G401.6 (cell line): ENCODE measurements around the gene BMPR1A.
"Not testable (repeated sequence)": the region's sequence is repeated elsewhere in the genome, so short reads cannot be mapped to it uniquely, and the experiment has no call there.

ENCODE experiments used
- FAIRE-seq: peaks from 2 replicates; lab custom pipeline; 2012; peaks lifted over from hg19 to GRCh38; lab: Jason Lieb, UNC

The BMPR1A gene

DNA sequence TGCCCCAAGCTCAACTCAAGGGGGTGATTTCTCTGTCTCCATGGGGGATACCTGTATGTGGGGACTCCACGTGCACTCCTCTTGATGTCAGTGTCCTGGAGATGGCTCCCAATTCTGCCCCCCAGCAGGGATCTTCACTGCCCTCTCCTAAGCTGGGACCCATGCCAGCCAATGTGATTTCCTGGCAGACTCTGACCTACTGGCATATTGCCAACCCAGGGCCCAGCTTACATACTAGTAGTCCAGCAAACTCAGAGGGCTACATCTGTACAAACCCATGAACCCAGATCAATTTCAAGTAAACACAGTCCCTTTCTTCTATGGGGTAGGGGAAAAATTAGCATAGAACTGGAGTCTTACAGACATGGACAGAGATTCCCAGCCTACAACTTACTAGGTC lies 26.2 kb upstream of the BMPR1A start:
- no peak for FAIRE-seq

DNA sequence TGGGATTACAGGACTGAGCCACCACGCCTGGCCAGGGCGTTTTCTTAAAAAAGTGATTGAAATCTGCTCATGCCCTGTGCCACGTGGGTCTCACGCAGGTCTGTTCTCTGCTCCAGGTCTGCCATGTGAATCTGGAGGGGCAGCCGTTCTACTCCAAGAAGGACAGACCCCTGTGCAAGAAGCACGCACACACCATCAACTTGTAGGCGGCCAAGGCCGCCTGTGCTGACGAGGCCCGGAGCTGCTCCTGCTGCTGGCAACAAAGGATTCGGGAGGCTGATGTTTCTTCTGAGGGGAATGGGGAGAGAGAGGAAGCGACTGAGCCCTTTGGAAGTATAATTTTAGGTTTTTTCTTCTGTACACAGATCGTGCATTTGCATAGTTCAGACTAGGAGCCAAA lies 23.6 kb upstream of the BMPR1A start:
- FAIRE-seq = no peak

DNA sequence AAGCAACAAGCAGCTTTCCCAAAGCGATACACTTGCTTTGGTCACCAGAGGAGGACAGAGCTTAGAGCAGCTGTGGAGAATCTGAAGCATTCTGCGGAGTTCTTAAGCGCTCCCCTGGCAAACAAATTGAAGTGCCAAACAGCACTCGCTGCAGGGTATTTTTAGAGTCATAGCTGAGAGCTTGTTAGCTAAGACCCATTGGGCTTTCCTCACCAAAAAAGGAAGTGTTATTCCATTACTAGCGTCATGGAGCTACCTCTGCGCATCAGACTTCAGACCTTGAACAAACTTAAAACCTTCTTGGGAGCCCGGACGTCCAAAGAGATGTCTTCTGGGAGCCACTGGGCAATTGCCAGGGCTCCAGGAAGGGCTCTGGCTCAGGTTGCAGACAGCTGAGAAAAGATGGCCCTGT lies 23.2 kb upstream of the BMPR1A start:
- FAIRE-seq = no peak

DNA sequence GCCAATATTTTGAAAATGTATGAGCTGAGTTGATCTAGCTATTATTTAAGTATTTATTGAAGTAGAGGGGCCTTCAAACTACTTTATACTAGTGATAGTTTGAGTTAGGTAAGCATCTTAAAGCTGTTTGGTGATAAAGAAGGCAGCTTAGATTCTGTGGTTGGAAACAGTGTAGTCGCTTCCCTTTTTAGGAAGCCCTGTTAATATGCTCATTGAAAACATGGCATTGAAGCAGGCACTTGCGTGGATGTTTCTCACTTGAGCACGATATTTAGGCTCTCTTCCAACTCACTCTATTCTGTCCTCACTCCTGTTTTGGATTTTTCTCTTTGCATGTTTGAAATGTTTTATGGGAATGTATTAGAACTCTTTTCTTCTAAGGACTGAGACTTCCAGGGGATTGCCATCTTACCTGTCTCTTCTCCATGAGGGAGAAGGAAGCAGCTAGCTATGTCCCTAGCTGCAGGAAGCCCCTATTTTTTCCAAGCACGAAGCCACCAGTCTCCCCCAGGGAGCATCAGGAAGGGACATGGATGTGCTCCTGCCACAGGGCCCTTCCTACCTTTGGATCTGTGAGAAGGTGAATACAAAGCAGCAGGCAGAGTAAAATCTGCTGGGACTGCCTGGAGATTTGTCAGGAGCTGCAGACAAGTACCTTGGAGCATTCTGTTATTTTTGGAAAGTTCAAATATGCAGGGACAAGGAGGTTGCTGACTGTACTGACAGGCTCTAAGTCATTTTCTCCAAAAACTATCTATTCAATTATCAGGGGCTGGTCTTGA lies 22.0 kb upstream of the BMPR1A start:
- no peak for FAIRE-seq

DNA sequence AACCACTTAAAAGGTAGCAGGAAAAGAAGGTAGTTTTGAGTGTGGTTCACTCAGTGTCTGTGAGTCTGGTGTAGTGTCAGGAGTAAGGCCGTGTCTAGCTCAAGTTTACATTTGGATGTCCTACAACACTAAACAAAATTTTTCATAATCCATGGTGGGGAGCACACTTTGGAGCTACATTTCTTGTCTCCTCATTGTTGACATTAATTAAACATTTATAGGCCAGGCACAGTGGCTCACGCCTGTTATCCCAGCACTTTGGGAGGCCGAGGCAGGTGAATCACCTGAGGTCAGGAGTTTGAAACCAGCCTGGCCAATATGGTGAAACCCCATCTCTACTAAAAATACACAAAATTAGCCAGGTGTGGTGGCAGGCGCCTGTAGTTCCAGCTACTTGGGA lies 21.1 kb upstream of the BMPR1A start:
- FAIRE-seq = not testable (repeated sequence)

DNA sequence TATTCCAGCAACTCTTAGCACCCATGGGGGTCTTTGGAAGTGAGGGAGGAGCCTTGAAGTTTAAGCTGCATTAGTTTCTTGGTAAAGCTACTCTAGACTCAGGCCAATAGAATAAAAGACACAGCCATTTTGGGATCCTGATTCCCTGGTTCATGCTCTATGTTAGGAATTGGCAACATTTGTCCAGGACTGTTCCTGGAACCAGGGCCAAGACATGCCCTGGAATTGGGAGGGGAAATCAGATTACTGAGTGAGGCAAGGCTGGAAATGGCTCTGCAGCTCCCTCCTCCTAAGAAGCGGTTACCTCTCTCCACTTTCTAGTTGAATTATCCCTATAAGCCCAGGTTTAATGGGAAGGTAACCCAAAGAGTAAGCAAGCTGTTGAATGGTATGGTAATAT lies 14.2 kb upstream of the BMPR1A start:
- no peak for FAIRE-seq

DNA sequence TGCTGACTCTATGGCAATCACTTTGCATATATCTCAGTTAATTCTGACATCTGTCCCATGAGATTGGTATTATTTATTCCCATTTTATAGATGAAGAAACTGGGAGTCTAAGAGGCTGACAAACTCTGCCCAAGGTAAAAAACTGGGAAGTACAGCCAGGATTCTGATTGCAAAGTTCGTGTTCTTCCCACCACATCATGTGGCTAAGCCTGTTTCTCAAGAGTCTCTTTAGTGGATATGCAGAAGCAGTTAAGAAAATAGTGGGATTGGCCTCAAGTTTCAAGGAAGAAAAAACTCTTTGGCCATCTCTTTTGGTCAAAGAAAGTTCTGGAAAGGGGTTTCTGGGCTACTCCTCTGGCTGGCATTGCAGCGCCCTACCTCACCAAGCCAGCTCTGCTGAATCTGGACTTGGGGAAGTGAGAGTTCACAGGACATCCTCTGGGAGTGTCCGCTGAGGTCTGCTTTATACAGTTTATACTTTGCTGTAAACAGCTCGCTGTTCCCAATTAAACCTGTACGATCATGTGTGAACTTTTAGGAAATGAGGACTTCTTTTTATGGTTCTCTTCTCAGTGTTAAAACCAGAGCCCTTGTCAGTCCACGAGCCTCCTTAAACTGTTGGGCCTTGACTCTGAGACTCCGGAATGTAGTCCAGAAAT lies 12.2 kb upstream of the BMPR1A start:
- no peak for FAIRE-seq

DNA sequence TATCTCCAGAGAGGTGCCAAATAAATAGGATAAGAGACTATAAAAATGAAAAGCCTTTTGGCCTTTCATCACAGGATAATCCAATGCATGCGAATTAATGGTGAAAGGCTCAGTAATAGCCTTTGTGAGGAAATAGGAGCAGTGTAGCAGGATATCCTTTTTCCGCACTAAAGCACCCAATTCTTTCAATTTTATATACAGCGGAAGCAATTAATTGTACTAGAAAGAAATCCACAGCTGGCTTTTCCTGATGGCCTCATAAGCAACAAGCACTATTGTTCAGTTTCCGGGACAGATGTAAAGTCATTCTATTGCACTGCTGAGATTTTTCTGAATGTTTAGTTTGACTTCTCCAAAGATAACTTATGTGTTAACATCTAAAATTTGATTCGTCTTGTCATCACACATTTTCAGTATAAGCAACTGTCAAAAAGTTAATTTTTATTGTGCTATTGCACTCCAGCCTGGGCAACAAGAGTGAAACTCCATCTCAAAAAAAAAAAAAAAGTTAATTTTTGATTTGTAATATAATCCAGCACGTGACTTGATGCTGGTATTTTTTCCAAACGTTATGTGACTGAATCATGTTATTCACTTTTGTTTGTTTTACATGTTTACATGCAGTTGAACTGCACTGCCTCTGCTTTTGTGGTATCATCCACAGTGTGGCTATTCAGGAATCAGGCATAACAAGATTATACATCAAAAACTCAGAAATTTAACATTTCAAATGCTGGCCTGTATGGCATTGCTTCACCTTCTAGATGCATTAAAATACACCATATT lies 8.4 kb upstream of the BMPR1A start:
- FAIRE-seq = no peak

DNA sequence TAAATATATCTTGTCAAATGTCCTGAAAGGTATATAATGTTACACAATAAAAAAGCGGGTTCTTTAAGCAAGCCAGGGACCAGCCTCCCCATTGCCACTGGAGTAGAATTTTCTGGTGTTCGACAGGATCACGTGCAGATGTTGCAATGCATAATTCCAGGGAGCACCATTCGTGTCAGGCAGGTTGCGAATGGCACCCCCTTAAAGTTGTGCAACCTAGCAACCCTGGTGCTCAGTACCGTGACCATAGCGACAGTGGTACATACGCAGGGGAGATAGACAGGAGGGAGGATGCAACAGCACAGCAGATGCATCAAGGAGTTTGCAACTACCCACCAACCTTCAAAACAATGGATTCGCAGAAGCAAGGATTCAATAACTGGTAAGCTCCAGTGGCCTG lies 6.6 kb upstream of the BMPR1A start:
- FAIRE-seq = no peak

DNA sequence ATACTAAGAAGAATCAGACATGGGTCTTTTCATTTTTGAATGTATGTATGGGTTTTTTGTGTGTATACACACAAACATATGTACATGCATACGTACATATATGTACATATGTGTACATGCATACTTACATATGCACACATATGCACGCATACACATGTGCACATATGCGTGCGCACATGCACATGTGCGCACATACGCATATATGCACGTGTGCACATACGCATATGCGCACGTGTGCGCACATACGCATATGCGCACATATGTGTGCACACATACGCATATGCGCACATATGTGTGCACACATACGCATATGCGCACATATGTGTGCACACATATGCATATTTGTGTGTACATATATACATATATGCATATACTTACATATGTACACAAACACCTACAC lies 4.9 kb upstream of the BMPR1A start:
- FAIRE-seq = no peak

DNA sequence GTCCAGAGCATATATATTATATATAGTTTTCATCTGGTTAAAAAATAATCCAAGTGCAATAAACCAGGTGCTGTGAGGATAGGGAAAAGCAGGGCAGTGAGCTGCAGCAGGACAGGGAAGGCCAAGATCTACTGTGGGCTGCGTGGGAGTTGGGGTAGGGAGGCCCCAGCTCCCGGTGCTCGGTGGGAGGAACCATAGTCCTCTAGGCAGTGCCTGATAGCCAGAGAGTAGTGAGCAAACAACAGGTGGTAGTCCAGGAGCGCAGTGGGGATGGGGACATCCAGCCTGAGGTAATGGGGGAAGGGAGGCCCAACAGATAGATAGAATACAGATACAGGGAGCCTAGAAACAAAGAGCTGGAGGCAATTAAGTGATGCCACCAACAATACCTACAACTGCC lies 4.1 kb upstream of the BMPR1A start:
- FAIRE-seq = no peak

DNA sequence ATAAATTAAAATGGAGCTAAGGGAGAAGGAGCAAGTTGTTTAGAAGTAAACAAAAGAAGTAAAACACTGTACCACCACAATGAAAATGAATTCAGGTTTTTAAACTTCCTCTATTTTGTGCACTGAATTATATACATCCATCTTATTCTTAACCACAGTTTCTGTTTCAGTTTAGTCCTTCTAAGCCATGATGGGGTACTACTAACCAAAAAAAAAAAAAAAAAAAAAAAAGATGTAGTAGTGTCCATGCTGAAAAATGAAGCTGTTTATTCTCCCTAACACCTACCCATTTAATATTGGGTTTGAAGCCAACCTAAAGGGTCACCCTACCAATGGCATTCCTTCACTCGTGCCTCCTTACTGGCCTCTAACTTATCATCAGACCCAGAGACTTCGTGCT lies 3.4 kb upstream of the BMPR1A start:
- FAIRE-seq = no peak

DNA sequence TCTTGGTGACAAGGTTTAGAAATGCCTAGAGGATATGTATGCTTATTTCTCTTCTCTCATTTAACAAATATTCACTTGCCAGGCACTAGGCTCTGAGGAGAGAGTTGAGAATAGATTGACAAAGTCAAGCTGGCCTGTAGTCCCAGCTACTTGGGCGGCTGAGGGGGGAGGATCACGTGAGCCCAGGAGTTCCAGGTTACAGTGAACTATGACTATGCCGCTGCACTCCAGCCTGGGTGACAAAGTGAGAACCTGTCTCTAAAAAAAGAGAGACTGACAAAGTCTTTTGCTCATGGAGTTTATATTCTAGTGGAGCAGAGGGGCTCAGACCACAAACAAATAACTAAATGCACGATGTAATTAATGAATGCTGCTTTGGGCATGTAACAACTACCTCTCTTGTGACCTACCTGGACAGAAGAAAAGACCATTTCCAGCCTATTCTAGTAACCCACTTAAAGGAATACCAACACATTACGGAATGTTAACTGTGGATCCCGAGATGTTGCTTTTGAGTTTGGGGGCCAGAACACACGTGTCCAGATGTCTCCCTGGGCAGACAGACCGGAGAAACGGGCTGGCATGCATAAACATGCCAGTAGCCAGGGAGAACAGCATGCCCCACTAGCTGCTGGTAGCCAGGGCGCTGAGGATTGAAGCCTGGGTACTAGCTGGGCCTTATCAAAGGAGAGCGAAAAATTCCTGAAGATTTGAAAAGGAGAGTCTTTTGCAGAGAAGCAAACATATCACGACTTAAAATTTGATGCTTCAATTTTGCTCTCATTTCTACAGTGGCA lies 2.6 kb upstream of the BMPR1A start:
- FAIRE-seq = no peak

DNA sequence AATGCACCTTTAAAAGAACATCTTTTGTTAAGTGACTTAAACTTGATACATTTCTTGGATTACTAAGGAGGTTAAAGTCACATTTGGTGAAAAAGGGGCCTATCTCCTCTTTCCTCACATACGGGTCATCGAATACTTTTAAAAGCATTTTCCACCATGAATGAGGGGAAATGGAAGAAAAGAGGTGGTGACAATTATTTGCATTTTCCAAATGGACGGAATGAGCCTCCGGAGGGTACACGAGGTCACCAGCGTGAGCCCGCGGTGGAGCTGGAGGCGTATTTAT lies 1.0 kb upstream of the BMPR1A start:
- FAIRE-seq = peak; percentile 37

DNA sequence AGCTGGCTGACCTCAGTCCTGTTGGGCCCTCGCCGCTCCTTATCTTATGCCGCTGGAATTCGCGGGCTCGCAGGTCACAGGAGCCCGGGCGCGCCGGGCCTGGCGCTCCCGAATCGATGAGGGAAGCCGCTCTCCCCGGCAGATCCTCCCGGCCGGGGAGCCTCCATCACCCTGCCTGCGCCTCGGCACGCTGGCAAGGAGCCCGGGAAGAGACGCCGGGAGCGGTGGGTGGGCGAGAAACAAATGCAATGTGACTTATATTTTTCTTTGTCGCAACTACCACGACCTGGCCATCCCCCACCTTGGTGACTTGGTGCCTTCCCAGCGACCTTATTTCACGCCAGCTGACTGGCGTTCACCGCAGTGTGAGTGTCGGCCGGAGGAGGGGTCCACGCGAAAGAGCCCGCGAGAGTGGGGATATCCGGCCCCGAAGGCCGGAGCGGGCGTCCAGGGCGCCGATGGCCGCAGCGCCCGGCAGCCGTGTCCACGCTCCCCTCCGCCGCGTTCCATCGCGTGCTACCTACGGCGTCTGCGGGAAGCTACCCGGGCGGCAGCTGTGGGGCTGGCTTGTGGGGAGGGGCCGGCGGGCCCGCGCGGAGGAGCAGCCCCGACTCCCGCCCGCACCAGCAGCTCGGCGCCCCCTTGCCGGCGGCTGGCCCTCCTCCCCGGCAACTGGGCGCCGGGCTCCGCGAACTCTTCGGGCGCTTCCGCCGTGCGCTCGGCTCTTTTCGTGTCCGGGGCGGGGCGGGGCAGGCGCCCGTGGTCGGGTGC lies 494 bp upstream of the BMPR1A start:
- FAIRE-seq = no peak

DNA sequence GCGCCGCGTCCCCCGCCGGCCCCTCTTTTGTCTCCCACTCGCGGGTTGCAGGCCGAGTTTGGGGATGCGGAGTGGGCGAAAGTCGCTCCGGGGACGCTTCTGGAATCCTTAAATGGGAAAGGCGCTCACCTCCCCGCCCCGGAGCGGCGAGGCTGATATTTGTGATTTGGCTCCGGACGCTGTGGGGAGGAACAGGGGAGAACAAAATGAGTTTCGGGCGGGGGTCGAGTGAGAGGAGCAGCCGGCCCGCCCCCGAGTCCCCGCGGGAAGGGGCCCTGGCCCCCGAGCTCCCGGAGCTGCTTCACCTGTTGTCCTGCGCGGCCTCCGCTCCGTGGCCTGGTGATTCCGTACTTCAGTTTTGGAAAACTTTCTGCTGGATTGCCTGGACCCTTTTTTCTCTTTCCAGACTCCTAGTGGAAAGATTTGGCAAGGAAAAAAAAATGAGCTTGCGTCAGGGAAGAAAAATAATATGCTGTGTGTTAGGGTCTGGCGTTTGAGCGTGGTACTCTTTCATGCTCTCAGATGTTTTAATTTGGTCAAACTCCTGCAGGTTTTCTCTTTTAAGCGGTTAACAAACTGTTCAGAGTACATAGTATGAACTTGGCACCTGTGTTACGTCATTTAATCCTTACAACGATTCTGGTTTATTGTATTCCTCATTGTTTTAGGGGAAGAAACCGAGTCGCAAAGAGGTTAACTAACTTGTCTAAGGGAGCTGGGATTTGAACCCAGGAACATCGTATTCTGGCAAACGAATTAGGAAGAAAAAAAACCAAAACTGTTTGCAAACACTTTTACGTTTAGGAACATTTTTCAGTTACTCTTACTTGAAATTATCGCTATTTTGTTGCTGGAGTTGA lies 924 bp downstream of the BMPR1A start:
- FAIRE-seq = no peak

DNA sequence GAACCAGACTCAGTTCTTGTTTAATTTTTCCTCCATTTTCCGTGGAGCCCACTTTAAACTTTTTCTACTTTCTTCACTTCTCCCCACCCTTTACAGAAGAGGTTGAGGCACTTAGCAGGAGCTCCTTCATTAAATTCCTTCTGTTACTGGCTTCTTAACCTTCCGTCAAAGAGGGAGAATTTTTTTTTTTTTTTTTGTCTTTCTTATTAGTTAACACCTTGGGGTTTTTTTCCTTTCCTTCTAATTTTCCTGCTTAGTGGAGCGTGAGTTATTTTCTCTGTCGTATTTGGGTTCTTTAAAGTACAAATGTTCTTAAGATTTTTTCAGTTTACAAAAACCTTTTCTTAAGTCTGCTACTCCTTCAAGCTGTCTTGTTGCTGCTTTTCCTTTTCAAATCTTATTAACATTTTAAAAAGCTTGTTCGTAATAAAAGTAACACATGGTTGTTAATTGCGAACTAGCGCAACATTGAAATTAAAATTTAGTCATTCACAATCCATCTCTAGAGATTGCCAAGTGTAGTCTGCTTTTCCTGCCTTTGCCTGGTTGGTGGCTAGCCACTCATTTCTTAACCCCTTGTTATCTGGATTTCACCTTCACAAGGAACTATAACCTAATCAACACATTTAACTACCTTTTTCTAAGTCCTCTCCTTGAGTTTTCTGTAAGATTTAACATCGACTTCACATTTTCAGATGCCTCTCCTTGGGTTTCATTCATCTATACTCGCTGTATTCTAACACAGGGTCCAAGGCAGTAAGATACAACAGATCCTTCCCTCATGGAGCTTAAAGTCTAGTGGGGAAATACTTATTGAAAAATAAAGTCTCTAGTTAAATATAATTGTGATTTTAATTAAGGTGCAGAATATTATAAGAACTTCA lies 2.0 kb downstream of the BMPR1A start:
- FAIRE-seq = peak; percentile 86

DNA sequence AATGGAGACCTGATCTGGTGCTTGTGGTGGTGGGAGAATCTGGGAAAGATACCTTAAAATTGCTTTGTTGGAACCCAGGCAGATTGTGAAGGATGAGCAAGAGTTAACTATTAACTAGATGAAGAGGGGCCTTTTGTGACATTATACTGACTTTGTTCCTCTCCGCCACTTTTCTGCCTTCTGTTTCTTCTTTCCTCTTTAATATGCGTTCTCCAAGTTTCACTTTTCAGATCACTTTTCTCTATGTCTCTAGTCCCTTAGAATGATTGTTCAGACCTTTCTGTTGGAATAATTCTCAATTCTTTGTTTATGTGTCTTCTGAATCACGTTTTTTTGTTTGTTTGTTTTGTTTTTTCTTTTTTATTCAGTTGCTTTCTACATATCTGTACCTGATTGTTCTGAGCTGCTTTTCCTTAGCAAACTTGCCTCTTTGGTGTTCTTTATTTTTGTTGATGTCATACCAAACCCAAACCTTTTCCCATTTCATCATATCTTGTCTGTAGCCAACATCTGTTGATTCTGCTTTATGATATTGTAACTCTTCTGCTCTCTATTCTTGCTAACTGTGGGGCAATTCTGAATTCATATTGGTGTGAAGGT lies 2.8 kb downstream of the BMPR1A start:
- no peak for FAIRE-seq

DNA sequence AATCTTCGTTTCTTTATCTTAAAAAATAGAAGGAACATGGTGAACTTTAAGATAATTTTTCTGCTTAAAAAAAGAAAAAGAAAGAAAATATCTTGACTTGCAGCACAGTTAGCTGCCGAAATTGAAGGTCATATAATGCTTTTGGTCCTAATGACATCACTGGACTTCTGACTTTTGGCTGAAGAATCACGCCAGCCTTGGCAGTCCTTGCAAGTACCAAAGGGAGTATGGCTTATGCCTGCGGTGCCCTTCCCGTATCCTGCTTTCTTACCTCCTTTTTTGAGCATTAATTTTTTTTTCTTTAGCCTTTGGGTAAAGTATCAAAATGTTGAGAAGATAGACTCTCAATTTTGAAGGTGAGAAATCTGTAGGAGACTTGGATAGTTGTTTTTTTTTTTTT lies 7.0 kb downstream of the BMPR1A start:
- no peak for FAIRE-seq

DNA sequence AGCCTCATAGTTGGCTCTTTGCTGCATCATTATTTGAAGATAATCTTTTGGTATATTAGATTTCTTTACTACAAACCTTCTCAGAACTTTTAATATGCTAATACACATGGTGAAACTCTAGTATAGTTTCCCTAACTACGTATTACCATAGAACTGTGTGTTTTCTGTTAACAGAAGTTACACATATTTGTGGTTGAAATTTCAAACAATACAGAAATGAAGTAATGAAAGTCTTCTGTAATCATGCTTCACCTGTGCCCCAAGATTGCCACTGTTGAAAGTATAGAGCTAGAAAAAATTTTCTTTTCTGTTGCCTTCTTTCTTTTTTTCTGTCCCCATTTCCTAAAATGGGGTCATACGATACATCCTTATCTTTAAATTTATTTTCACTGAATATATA lies 9.1 kb downstream of the BMPR1A start:
- no peak for FAIRE-seq
